ENCODE data around the gene BCL7A.
"Not testable (repeated sequence)": the region's sequence is repeated elsewhere in the genome, so short reads cannot be mapped to it uniquely, and the experiment has no call there.

The BCL7A gene

GRCh38 chr12:122021822-122022392, at the start of gene BCL7A:
Gene BCL7A (plus strand): TSS chr12:122021884. CDS start chr12:122022092, 208 bp downstream.
- DNase-seq = peak; percentile 42

DNA sequence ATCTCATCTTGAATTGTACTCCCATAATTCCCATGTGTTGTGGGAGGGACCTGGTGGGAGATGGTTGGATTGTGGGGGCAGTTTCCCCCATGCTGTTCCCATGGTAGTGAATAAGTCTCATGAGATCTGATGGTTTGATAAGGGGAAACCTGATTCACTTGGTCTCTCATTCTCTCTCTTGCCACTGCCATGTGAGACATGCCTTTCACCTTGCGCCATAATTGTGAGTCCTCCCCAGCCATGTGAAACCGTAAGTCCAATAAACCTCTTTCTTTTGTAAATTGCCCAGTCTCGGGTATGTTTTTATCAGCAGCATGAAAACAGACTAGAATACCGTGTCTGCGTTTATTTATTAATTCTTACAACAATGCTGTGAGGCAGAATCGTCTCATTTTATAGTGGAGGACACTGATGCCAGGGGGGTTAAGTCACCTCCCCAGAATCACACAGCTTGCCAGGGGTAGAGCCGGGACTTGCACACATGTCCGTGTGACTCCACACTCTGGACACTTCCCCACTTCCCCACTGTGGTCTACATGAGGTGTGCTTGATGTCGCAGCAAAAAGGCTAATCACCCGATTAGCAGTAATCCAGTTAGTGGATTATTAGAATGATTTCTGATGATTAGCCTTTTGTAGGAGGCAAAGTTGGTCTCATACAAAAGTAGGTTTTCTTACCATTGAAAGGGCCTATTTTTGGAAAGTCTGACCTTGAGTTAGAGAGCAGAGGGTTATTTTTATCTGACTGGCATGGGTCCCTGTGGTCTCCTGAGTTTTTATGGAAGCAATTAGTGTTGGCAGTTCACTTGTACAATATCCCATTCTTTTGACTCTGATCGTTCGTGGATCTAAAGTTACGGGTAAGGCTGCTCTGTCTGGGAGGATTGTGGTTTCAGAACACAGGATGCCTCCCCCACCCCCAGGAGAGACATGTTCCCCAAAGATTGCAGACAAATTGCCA, 47.4 kb upstream of the BCL7A start:
- no peak for DNase-seq

DNA sequence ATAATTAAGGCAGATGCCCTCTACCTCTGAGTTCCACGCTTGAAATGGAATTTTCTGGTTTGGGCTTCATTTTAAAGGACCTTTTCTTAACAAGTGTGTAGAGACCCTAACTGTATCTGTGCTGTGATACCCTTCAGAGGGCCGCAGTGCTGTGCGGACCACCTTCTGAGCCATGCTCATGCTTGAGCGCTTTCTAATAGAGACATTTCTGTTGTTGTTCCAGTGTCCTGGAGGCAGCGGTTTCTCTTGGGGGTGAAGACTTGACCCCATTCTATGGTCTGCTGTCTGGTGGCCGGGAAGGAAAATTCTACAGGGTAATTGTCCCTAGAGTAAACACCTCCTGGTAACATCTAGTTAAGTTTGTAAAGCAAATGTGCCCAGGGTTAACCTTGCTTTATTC, 46.7 kb upstream of the BCL7A start:
- DNase-seq = no peak

DNA sequence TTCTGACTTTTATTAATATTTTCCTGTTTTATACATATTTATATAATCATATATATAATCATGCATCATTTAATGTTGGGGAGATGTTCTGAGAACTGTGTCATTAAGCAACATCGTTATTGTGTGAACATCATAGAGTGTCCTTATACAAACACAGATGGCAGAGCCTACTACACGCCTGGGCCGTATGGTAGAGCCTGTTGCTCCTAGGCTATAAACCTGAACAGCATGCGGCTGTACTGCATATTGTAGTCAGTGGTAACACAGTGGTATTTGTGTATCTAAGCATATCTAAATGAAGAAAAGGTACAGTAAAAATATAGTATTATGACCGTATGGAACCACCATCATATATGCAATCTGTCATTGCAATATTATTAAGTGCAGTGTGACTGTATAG, 44.7 kb upstream of the BCL7A start:
- DNase-seq = no peak

DNA sequence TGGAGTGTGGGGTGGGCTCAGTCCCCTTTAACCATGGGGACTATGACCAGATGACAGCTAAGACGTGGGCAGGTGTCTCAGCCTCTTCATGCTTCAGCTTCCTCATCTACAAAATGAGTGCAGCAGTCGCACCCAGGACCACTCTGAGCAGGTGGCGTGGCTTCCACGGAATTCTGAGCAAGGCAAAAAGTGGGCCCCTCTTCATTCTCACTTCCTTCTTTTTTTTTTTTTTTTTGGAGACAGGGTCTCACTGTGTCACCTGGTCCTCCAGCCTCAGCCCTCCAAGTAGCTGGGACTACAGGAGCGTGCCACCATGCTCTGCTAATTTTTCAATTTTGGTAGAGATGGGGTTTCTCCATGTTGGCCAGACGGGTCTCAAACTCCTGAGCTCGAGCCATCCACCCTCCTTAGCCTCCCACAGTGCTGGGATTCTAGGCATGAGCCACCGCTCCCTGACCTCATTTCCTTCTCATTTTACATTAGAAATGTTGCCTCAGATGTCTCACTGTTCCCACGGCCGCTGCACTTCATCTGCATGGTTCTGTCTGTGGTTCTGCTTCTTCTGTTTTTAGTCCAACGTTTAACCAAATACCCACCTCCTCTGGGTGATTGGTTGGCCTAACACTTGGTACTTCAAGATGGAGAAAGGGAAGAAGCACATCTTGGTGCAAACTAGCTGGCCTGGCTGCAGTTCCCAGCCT, 41.3 kb upstream of the BCL7A start:
- no peak for DNase-seq

DNA sequence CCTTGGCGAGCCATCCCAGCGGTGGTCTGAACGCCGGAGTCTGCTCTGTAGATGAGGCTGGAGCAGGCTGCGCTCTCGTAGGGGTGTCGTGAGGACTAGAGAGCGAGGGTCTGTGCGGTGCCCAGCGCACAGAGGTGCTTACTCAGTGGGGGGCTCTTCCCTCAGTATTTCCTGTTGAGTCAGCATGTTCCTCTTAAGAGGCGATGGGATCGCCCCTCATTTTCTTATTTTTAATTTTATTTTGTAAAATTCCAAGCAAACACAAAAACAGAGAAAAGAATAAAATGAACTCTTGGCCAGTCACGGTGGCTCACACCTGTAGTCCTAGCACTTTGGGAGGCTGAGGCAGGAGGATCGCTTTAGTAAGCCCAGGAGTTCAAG, 40.8 kb upstream of the BCL7A start:
- no peak for DNase-seq

GRCh38 chr12:121981456-121981855, 40.2 kb upstream of the BCL7A start:
- DNase-seq = no peak

GRCh38 chr12:121982950-121983349, 38.7 kb upstream of the BCL7A start:
- DNase-seq = no peak

DNA sequence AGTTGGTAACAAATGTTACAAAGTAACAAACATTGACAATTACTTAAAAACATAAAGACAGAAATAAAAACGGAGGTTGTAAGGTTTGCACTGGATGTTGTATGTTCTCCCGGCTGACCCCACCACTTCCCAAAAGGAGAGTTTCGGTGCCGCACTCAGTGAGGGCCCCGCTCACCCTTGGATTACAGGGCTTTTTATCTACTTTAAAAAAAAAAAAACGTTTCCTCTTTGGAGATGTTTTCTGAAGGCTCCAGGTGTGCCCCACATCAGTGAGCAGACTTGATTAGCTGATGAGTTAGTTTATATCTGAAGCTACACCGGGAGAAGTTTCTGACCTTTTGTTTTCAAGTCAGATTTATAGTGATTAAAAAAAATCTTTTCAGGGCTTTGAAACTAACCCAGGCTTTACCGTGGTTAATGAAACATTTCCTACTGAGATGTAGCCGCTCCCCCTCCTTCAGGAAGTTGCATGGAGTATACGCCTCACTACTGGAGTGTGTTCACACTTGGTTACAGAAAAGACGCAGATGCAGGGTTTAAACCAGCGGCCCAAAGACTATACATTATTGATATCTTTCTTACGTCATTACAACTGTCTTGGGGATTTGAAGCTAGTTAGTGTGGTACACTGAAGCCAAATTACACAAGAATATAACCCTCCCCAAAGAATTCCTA, 38.0 kb upstream of the BCL7A start:
- no peak for DNase-seq

DNA sequence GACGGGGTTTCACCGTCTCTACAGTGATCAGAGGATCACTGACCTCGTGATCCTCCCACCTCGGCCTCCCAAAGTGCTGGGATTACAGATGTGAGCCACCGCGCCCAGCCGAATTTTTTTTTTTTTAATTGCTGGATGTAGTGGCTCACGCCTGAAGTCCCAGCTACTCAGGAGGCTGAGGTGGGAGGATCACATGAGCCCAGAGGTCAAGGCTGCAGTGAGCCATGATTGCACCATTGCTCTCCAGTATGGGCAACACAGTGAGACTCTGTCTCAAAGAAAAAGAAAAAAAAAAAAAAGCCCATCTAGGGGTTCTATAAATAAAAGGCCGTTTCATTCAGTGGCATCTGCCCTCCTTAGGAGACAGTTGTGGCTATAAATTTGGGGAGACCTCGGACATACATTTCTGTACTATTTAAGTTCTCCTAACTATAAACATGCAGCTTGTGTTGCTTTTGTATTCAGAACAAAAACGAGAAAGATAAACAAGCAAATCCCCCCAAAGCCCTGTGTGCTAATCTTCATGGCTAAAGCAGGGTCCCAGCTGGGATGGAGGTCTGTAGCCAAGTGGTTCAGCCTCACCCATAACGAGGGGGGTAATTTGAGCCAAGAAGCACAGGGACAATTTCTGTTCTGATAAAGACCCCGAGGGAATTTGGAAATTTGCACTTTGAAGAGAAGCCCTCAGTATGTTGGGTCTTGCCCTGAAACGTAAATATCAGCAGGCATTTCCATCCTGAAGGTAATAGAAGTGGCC, 35.0 kb upstream of the BCL7A start:
- DNase-seq = no peak

DNA sequence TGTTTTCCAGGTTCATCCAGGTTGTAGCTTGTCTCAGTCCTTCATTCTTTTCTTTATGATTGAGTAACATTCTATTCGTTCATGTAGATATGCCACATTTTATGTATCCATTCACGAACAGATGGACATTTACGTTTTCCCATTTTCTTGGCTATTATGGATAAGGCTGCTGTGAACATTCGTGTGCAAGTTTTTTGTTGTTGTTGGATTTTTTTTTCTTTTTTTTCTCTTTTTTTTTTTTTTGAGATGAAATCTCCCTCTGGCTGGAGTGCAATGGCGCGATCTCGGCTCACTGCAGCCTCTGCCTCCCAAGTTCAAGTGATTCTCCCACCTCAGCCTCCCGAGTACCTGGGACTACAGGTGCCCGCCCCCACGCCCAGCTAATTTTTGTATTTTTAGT, 33.2 kb upstream of the BCL7A start:
- DNase-seq = not testable (repeated sequence)

DNA sequence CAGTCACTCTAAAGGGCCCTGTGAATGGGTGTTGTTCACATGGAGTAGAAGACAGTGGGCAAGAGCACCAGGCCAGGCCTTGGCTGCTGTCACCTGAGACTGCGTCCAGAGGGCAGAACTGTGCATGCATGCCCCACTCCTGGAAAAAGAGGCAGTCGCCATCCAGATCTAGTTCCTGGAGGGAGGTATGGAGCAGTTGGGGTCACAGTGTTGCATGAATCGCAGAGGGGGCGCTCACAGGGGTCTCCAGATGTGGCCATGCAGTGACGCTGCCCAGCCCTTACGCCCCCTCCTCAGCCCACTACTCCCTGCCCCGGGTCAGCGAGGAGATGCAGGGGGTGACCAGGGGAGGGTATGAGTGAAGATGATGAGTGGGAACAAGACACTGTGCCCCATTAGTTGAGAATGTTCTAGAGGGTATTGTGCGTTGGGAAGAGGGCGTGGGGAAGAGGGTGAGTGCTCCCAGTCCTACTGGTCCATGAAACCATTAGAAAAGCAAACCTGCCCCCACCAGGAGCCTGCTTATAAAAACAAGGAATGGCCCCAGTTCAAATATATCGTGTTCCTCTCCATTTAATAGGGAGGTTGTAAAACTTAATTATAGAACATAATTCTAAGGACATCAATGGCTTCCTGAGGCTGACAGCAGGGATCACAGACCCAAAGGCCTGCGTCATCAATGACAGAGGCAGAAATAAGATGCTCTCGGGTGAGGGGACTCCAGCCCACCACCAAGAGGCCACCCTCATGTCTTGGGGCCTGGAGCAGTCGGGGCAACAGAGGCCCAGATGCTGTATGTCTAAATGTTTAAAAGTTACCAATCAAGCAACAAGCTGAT, 32.2 kb upstream of the BCL7A start:
- peak; percentile 65 for DNase-seq

DNA sequence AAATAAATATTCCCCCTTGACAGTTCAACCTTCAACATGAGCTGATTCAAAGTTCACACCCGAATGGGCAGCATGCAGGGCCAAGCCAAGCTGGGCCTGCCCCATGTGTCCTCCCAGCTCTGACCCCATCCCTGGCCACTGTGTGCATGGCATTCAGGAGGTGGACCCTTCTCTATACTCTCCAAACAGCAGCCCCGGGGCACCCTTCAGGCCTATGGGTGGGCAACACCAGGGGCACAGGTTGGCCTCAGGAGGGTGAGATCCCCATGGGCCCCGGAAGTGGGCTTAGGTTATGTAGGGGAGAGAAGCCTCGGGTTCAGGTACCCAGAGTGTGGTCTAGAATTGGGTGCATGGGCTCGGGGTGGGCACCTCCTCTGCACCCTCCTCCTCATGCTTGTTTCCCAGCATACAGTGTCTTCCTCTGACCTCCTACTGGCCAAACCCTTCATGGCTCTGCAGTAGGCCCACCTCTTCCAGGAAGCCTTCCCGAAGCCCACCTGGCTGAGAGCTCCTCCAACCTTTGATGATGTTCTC, 31.5 kb upstream of the BCL7A start:
- DNase-seq = no peak

GRCh38 chr12:121990692-121991603, 30.7 kb upstream of the BCL7A start:
- no peak for DNase-seq

GRCh38 chr12:121992059-121992879, 29.4 kb upstream of the BCL7A start:
- no peak for DNase-seq

DNA sequence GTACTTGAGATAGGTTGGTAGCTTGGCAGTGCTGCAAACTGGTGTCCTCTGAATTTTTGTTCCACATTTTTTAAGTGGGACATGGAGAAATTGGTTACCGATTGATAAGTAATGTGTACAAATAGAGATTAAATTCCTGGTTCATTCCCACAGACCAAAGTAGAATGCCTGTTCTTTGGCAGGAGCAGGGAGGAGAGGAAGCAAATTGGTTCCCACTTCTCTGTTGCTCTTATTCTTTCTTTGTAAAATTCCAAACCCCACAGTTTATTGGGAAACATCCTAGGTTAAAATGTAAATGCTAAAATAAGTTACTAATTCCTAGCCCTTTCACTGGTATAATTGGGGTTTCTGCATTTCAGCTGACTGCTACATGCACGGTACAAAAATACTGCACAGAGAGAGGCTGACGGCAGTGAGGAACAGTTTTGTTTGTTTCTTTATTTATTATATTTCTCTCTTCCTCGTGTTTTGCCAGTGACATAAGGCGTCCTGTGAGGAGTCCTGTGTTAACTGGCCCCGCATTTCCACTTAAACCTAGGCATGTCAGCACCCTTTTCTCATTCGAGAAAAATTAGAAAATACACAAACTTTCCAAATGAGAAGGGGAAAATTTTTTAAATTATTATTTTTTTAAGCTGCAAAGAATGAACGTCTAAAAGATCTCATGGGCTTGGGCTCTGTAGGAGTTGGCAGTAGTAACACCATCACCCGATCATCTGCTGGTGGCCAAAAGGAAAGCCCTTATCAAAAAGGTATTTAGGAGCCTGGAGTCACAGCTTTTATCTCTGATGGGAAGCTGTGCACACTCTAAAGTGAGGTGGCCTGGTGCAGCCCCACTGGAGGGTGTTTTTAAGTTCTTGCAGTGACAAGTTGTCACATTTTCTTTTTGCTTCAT, 25.4 kb upstream of the BCL7A start:
- no peak for DNase-seq

GRCh38 chr12:121996945-121997612, 24.6 kb upstream of the BCL7A start:
- no peak for DNase-seq
